ENCODE measurements around the gene MTHFD2. TPM values are rescaled to one million over a fixed set of nuclear protein-coding genes. Genes with fewer than 3 reads are reported as not detected.

Gene MTHFD2
- total and polyA plus RNA-seq, 2 donors (not counting 1 experiment from before 2014, with no cell fraction given): 9.5 to 18.0 TPM

GRCh38 chr2:74162951-74163350 is 35.5 kb upstream of the MTHFD2 start:
- H3K27ac Mint-ChIP-seq: no peak overlapping the region
- CTCF ChIA-PET: interaction anchor here (1.3 kb wide), 1 partner anchor 15 kb away, joined by 3 read pairs; the partner anchor contains the start of gene BOLA3
- no peaks in the 10 kb centered on the region for H3K4me1 ChIP-seq (ENCODE audit: control insufficient read depth in 2 of 2, insufficient read depth in 2 of 2, low read length in 2 of 2)
- H4K20me1 ChIP-seq (ENCODE audit: control insufficient read depth, insufficient read depth, low read length, poor library complexity, severe bottlenecking): peaks cover 75% of the 10 kb centered on the region
- H3K27me3 Mint-ChIP-seq: no peaks in the 10 kb centered on the region
- H2AFZ ChIP-seq (ENCODE audit: insufficient read depth, low read depth, low read length, poor library complexity, severe bottlenecking): no peak overlapping the region
- H3K4me2 ChIP-seq (replicated peaks; ENCODE audit: low read depth, low read length, poor library complexity, severe bottlenecking): no peak overlapping the region
- no peak overlapping the region for H3K4me3 ChIP-seq (ENCODE audit: control extremely low read depth in 1 of 5, extremely low read depth in 1 of 5, insufficient read depth in 1 of 5, low read depth in 2 of 5, low read length in 4 of 5)
- no peak overlapping the region for H3K4me3 Mint-ChIP-seq
- no peak for ATAC-seq (ENCODE audit: low read depth)
- peaks cover 95% of the 10 kb centered on the region for H3K79me2 ChIP-seq (ENCODE audit: control insufficient read depth, insufficient read depth, low read length)
- H3K27me3 ChIP-seq (replicated peaks in 1 of 4; ENCODE audit: control extremely low read depth in 1 of 4, control insufficient read depth in 3 of 4, insufficient read depth in 4 of 4, low read length in 3 of 4): no peaks in the 10 kb centered on the region
- intact Hi-C loops (cut with micrococcal nuclease): no loop called here
- POLR2A ChIA-PET: no interaction called here
- peaks cover 0 to 3% (median 3%) of the 10 kb centered on the region in 3 donors for H3K9me3 ChIP-seq (ENCODE audit: control extremely low read depth in 1 of 3, control insufficient read depth in 2 of 3, insufficient read depth in 1 of 3, low read length in 2 of 3)
- peaks cover 2% of the 10 kb centered on the region for H3K9me3 Mint-ChIP-seq (ENCODE audit: insufficient read depth)
- TF ChIP-seq EZH2 (IDR thresholded peaks at IDR 0.05; ENCODE audit: borderline replicate concordance, insufficient read depth, low read depth, low read length, poor library complexity, severe bottlenecking) (no peak), CTCF (IDR thresholded peaks at IDR 0.05) (no peak)
- WGBS (ENCODE audit: insufficient coverage): no CpG with 5 or more reads among the region's 6 CpGs
- H3K4me1 Mint-ChIP-seq: peaks cover 10% of the 10 kb centered on the region
- H3K9ac ChIP-seq (ENCODE audit: low read length): no peak overlapping the region
- no peak overlapping the region for H3K27ac ChIP-seq (ENCODE audit: low read length in 2 of 2)
- H3K36me3 ChIP-seq (replicated peaks in 1 of 2; ENCODE audit: control extremely low read depth in 1 of 2, control insufficient read depth in 1 of 2, extremely low read depth in 1 of 2, insufficient read depth in 2 of 2, low read length in 1 of 2): peaks cover 9 to 88% of the 10 kb centered on the region in 2 experiments
- DNase-seq: no peak

GRCh38 chr2:74164761-74165160 is 33.7 kb upstream of the MTHFD2 start:
- H4K20me1 ChIP-seq (ENCODE audit: control insufficient read depth, insufficient read depth, low read length, poor library complexity, severe bottlenecking): peaks cover 75% of the 10 kb centered on the region
- CTCF ChIA-PET: no interaction called here

More at GRCh38 chr2:74164761-74165160, 33.7 kb upstream of the MTHFD2 start:
- no peak for ATAC-seq (ENCODE audit: low read depth)
- H3K9me3 ChIP-seq (ENCODE audit: control extremely low read depth in 1 of 3, control insufficient read depth in 2 of 3, insufficient read depth in 1 of 3, low read length in 2 of 3): peaks cover 0 to 3% (median 3%) of the 10 kb centered on the region in 3 donors
- no peak overlapping the region for H3K4me3 ChIP-seq (ENCODE audit: control extremely low read depth in 1 of 5, extremely low read depth in 1 of 5, insufficient read depth in 1 of 5, low read depth in 2 of 5, low read length in 4 of 5)
- no peaks in the 10 kb centered on the region for H3K4me1 ChIP-seq (ENCODE audit: control insufficient read depth in 2 of 2, insufficient read depth in 2 of 2, low read length in 2 of 2)
- H3K27me3 ChIP-seq (replicated peaks in 1 of 4; ENCODE audit: control extremely low read depth in 1 of 4, control insufficient read depth in 3 of 4, insufficient read depth in 4 of 4, low read length in 3 of 4): no peaks in the 10 kb centered on the region
- no peak for DNase-seq
- no CpG with 5 or more reads among the region's 1 CpG for WGBS (ENCODE audit: insufficient coverage)
- no peak overlapping the region for H3K27ac ChIP-seq (ENCODE audit: low read length in 2 of 2)
- intact Hi-C loops (cut with micrococcal nuclease): loop anchor here (5.0 kb wide), 1 partner anchor 43 kb away; no protein-coding TSS in a partner anchor
- peaks cover 95% of the 10 kb centered on the region for H3K79me2 ChIP-seq (ENCODE audit: control insufficient read depth, insufficient read depth, low read length)
- Mint-ChIP-seq H3K27ac (peak overlapping the region; percentile 56), H3K27me3 (no peaks in the 10 kb centered on the region), H3K4me3 (no peak overlapping the region), H3K4me1 (peaks cover 9% of the 10 kb centered on the region), H3K9me3 (ENCODE audit: insufficient read depth) (peaks cover 2% of the 10 kb centered on the region)
- peaks cover 14 to 88% of the 10 kb centered on the region in 2 experiments for H3K36me3 ChIP-seq (replicated peaks in 1 of 2; ENCODE audit: control extremely low read depth in 1 of 2, control insufficient read depth in 1 of 2, extremely low read depth in 1 of 2, insufficient read depth in 2 of 2, low read length in 1 of 2)
- TF ChIP-seq CTCF (IDR thresholded peaks at IDR 0.05) (no peak), EZH2 (IDR thresholded peaks at IDR 0.05; ENCODE audit: borderline replicate concordance, insufficient read depth, low read depth, low read length, poor library complexity, severe bottlenecking) (no peak)
- no peak overlapping the region for H3K9ac ChIP-seq (ENCODE audit: low read length)
- POLR2A ChIA-PET: interaction anchor here (1.8 kb wide), 1 partner anchor 34 kb away, joined by 8 read pairs; the partner anchor contains the start of gene MTHFD2
- no peak overlapping the region for H2AFZ ChIP-seq (ENCODE audit: insufficient read depth, low read depth, low read length, poor library complexity, severe bottlenecking)
- H3K4me2 ChIP-seq (replicated peaks; ENCODE audit: low read depth, low read length, poor library complexity, severe bottlenecking): no peak overlapping the region
